Measurements from ENCODE around the gene EPB41L4A.
"Not testable (repeated sequence)": the region's sequence is repeated elsewhere in the genome, so short reads cannot be mapped to it uniquely, and the experiment has no call there.

Gene EPB41L4A

GRCh38 chr5:112227911-112228631, 191.0 kb downstream of the EPB41L4A start:
- TF ChIP-seq SPI1 (IDR thresholded peaks at IDR 0.05; ENCODE audit: borderline replicate concordance, low read depth) (no peak), GABPA (IDR thresholded peaks at IDR 0.05; ENCODE audit: low read depth) (no peak), POLR2AphosphoS5 (IDR thresholded peaks at IDR 0.05; ENCODE audit: low read depth) (no peak), CTCF (IDR thresholded peaks at IDR 0.05; ENCODE audit: insufficient read depth, low read length) (no peak)
- TF ChIP-seq, protein P1, sequence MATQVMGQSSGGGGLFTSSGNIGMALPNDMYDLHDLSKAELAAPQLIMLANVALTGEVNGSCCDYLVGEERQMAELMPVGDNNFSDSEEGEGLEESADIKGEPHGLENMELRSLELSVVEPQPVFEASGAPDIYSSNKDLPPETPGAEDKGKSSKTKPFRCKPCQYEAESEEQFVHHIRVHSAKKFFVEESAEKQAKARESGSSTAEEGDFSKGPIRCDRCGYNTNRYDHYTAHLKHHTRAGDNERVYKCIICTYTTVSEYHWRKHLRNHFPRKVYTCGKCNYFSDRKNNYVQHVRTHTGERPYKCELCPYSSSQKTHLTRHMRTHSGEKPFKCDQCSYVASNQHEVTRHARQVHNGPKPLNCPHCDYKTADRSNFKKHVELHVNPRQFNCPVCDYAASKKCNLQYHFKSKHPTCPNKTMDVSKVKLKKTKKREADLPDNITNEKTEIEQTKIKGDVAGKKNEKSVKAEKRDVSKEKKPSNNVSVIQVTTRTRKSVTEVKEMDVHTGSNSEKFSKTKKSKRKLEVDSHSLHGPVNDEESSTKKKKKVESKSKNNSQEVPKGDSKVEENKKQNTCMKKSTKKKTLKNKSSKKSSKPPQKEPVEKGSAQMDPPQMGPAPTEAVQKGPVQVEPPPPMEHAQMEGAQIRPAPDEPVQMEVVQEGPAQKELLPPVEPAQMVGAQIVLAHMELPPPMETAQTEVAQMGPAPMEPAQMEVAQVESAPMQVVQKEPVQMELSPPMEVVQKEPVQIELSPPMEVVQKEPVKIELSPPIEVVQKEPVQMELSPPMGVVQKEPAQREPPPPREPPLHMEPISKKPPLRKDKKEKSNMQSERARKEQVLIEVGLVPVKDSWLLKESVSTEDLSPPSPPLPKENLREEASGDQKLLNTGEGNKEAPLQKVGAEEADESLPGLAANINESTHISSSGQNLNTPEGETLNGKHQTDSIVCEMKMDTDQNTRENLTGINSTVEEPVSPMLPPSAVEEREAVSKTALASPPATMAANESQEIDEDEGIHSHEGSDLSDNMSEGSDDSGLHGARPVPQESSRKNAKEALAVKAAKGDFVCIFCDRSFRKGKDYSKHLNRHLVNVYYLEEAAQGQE (IDR thresholded peaks at IDR 0.05; ENCODE audit: insufficient replicate concordance, low read depth) = no peak
- Histone ChIP-seq H3K27ac (replicated peaks) (no peak overlapping the region), H3K4me3 (replicated peaks; ENCODE audit: insufficient read depth, low read length) (no peak overlapping the region), H3K27me3 (ENCODE audit: insufficient read depth, poor library complexity, severe bottlenecking) (no peaks in the 10 kb centered on the region)
- DNase-seq (ENCODE audit: low read depth in 1 of 2, low spot score in 1 of 2) = no peak

GRCh38 chr5:112226215-112226614, 192.9 kb downstream of the EPB41L4A start:
- no peak overlapping the region for H3K27ac ChIP-seq (replicated peaks)
- TF ChIP-seq SPI1 (IDR thresholded peaks at IDR 0.05; ENCODE audit: borderline replicate concordance, low read depth) = no peak
- no peak for TF ChIP-seq POLR2AphosphoS5 (IDR thresholded peaks at IDR 0.05; ENCODE audit: low read depth)
- no peak for DNase-seq (ENCODE audit: low read depth in 1 of 2, low spot score in 1 of 2)

DNA sequence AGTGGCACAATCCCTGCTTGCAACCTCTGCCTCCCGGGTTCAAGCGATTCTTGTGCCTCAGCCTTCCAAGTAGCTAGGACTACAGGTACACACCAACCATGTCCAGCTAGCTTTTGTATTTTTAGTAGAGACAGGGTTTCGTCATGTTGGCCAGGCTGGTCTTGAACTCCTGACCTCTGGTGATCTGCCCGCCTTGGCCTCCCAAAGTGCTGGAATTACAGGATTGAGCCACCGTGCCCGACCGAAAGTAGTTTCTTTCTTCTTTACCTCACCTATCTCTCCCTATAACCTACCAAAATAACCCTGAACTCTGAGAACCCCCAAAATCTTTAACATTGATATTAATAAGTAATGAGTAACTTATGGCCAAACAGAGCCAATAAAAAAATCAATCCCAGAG, 196.1 kb downstream of the EPB41L4A start:
- not testable (repeated sequence) for H3K27me3 ChIP-seq (ENCODE audit: insufficient read depth, poor library complexity, severe bottlenecking); DNase-seq (ENCODE audit: low read depth in 1 of 2, low spot score in 1 of 2); H3K27ac ChIP-seq (replicated peaks); H3K4me3 ChIP-seq (replicated peaks; ENCODE audit: insufficient read depth, low read length)

More at GRCh38 chr5:112226215-112226614, 192.9 kb downstream of the EPB41L4A start:
- Histone ChIP-seq H3K4me3 (replicated peaks; ENCODE audit: insufficient read depth, low read length) (no peak overlapping the region), H3K27me3 (ENCODE audit: insufficient read depth, poor library complexity, severe bottlenecking) (no peaks in the 10 kb centered on the region)

DNA sequence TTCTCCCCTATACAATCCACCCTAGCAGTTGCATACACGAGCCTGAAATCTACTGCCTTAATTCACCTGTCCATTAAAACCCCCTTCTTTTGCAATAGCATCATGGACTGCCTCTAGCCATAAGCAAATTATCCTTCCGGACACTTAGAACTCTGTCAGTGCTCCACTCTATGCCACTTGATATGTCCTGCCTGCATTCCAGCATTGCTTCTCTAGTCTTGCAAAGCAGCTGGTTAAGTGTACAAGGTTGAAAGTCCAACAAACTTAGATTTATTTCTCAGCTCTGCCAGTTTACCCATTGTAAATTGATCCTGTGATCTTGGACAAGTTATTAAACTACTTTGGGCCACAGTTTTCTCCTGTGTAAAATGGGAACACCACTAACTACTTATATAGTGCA, 197.9 kb downstream of the EPB41L4A start:
- H3K4me3 ChIP-seq (replicated peaks; ENCODE audit: insufficient read depth, low read length) = no peak overlapping the region
- DNase-seq (ENCODE audit: low read depth in 1 of 2, low spot score in 1 of 2) = no peak
- no peak for TF ChIP-seq POLR2AphosphoS5 (IDR thresholded peaks at IDR 0.05; ENCODE audit: low read depth)
- no peak for TF ChIP-seq GABPA (IDR thresholded peaks at IDR 0.05; ENCODE audit: low read depth)
- no peak for TF ChIP-seq CTCF (IDR thresholded peaks at IDR 0.05; ENCODE audit: insufficient read depth, low read length)
- no peak for TF ChIP-seq SPI1 (IDR thresholded peaks at IDR 0.05; ENCODE audit: borderline replicate concordance, low read depth)
- TF ChIP-seq, protein P1 (IDR thresholded peaks at IDR 0.05; ENCODE audit: insufficient replicate concordance, low read depth) = no peak

DNA sequence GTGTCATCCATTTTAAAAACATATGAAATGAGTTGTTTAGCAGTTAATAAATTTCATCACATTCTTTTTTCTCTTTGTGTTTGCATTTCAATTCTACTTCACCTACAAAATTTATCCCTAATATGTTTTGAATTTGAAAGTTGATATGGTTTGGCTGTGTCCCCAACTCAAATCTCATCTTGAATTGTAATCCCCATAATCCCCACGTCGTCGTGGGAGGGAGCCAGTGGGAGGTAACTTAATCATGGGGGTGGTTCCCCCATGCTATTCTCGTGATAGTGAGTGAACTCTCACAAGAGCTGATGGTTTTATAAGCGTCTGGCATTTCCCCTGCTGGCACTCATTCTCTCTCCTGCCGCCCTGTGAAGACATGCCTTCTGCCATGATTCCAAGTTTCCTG, 200.1 kb downstream of the EPB41L4A start:
- H3K27me3 ChIP-seq (ENCODE audit: insufficient read depth, poor library complexity, severe bottlenecking) = no peaks in the 10 kb centered on the region
- TF ChIP-seq, protein P1 (IDR thresholded peaks at IDR 0.05; ENCODE audit: insufficient replicate concordance, low read depth) = no peak
- TF ChIP-seq POLR2AphosphoS5 (IDR thresholded peaks at IDR 0.05; ENCODE audit: low read depth) (no peak), GABPA (IDR thresholded peaks at IDR 0.05; ENCODE audit: low read depth) (no peak), CTCF (IDR thresholded peaks at IDR 0.05; ENCODE audit: insufficient read depth, low read length) (no peak), SPI1 (IDR thresholded peaks at IDR 0.05; ENCODE audit: borderline replicate concordance, low read depth) (no peak)
- no peak overlapping the region for H3K27ac ChIP-seq (replicated peaks)
- no peak overlapping the region for H3K4me3 ChIP-seq (replicated peaks; ENCODE audit: insufficient read depth, low read length)
- DNase-seq (ENCODE audit: low read depth in 1 of 2, low spot score in 1 of 2) = no peak

More for the DNA sequence above, 197.9 kb downstream of the EPB41L4A start:
- no peak overlapping the region for H3K27ac ChIP-seq (replicated peaks)
- no peaks in the 10 kb centered on the region for H3K27me3 ChIP-seq (ENCODE audit: insufficient read depth, poor library complexity, severe bottlenecking)

Data from HL-60 (cell line).